GM19452 (cell line): Measurements from ENCODE around the gene ZNF407.

Experiments used
- ATAC-seq: cut with Tn5 transposase; IDR thresholded peaks from one replicate; pipeline ENCODE4 v1.9.1; 2021; ENCODE audit not compliant: unreplicated experiment

ZNF407 gene

GRCh38 chr18:74784752-74785151 is 187.1 kb downstream of the ZNF407 start:
- ATAC-seq, result no peak

GRCh38 chr18:74785632-74786031 is 188.0 kb downstream of the ZNF407 start:
- no peak for ATAC-seq

DNA sequence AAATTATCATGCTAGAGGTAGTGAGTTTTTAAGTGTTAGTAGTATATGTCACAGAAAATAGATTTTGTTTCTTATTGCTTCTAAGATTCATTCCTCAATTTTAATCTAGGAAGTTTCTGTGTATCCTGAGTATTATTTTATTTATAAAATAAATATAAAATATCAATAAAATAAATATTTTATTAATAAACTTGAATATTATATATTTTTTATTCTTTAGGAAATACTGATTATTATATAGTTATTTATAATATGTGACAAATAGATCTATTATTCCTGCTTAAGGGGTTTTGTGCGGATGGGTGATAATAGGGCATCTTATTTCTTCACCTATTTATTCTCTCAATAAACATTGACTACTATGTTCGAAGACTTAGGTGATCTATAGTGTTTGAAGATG is 191.0 kb downstream of the ZNF407 start:
- ATAC-seq, result no peak

- ATAC-seq, result no peak
Observed at GRCh38 chr18:74789078-74789477, 191.4 kb downstream of the ZNF407 start.

- no peak for ATAC-seq
Observed at GRCh38 chr18:74790451-74790850, 192.8 kb downstream of the ZNF407 start.

- ATAC-seq, result no peak
Observed at GRCh38 chr18:74791501-74792194, 194.0 kb downstream of the ZNF407 start.

GRCh38 chr18:74793746-74794145 is 196.1 kb downstream of the ZNF407 start:
- no peak for ATAC-seq

DNA sequence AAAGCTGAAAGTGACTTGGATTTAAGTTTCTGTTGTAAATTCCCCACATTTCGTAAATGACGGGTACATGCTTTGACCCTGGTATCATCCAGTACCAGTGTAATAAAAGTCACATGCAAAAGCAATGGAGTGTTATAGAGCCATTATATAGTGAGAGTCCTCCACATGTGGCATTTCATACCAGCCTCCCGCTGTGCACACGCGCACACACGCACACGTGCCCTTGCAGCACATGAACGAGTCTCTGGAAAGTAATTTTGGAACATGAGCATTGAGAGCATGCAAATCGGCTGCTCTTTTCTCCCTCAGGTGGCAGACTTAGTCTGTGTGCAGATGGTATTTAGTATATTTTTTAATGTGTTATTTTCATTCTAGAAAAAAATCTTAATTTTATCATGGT is 198.1 kb downstream of the ZNF407 start:
- no peak for ATAC-seq

DNA sequence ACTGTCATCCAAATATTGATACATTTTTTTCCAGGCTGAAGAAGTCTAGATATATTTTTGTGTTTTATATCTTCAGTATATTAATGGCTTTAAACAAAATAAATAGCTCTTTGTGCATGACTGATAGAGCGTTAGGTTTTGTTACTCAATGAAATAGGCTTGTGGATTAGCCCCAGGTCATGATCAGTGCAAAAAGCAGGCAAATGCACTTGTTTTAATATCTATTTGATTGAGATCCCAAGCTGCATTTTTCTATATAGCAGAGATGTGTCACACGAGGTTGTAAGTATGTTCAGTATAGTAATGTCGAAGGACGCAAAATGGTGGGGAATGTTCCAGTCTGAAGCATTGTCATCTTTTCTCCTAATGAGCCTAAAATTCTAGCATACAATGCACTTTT is 198.5 kb downstream of the ZNF407 start:
- ATAC-seq, result no peak

DNA sequence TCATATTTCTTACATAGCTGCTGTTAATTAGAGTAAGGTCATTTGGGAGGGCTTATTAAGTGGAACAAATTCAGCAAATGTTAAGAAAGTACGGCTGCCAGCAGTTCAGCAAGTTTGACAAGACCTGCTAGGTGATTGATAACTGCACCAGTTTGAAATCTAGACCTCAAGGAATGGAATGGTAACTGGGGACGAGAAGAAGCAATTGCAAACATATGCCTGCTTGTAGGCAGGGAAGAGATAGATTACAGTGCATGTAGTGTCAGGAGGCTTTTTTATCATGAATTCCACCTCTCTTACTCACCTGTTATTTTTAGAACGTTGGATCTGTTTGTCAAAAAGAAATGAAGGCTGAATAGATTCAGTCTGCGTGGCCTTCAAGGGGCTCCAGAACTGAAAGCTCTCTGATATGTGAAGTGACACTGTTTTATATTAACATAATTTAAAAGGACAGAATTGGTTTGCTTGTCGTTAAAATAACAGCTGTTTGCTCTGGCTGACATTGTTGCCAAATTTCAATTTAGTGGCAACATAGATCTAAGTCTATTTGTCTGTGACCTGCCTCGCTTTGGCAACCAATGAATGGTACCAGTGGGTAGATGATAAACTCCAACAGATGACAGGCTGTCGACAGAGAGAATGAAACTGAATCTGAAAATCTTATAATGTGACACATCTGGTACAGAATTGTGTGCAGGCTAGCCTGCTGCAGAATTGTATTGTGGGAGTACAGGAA is 199.3 kb downstream of the ZNF407 start:
- ATAC-seq, result peak; percentile 98

DNA sequence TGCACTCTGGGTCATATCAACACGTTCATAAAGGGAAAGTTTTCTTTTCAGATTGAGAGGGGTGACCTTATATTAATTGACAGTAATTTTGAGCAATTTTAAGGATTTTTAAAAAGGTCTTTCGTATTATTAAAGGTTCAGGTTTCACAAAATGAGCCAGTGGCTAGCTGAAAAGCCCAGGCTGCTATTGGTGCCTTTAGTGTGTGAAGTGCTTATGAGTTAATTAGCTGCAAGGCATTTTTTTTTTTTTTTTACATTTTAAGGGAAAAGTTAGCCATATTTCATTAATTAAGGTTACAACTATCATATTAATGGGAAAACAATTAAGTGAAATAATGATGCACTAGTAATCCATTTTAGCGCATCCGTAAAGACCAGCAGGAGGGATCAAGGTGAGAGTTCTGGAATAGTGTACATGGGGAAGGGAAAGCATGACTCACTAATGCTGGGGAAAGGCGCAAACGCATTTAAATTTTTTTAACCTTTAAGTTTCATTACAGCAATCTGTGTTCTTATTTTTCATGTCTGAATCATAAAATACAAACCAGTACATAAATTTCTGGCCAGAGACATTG is 200.0 kb downstream of the ZNF407 start:
- ATAC-seq, result peak; percentile 49

- ATAC-seq, result no peak
Observed at GRCh38 chr18:74799542-74799941, 201.9 kb downstream of the ZNF407 start.

DNA sequence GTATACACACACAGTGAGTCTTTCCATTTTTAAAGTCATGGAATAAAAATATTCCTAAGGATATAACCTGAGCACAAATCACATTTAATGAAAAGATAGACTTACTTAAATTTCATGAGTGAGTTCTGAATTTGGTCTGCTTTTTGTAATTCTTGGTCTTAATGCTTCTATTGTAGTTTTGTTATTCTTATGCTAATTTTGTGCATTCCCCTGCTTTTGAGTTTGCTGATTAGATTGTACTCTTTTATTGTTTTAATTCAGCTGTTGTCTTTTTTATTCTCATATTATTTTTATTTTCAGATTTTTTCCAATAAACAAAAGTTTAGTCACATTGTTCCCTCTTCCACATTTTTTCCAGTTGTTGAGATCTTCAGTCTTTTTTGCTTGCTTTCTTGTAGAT is 202.4 kb downstream of the ZNF407 start:
- no peak for ATAC-seq

DNA sequence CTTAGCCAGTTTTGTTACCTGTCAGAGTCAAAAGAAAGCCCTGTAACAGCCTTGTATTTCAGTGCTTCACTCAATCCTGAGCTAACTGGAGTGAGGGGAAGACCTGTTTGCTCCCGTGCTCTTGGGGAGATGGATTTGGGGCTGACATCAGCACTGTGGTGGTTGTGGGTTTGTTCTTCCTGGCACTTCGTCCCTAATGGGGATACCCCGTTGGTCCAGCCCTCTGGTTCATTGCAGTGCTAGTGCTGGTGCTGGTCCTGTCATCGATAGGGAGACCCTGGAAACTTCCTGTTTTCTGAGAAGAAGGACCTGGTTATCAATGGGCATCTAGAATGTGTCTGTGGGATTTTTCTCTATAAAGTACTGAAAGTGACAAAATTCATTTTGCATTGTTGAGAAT is 205.4 kb downstream of the ZNF407 start:
- no peak for ATAC-seq

GRCh38 chr18:74803769-74804168 is 206.1 kb downstream of the ZNF407 start:
- ATAC-seq, result no peak

DNA sequence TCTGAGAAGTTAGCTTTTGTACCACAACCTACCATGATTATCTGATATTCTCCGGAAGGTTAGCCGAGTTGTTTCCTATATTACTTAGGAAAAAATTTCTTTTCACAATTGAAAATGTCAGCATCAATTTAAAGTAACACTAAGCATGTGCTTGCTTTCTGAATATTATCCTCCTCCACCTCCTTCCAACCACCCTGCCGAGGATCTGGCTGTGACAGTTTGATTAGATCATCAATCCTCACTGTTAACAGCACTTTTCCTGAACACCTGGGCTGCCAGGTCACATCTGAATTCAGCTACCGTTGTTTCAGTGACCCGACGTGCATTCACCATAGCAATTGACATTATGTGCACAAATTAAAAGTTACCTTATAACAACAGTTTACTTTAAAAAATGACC is 207.0 kb downstream of the ZNF407 start:
- no peak for ATAC-seq

DNA sequence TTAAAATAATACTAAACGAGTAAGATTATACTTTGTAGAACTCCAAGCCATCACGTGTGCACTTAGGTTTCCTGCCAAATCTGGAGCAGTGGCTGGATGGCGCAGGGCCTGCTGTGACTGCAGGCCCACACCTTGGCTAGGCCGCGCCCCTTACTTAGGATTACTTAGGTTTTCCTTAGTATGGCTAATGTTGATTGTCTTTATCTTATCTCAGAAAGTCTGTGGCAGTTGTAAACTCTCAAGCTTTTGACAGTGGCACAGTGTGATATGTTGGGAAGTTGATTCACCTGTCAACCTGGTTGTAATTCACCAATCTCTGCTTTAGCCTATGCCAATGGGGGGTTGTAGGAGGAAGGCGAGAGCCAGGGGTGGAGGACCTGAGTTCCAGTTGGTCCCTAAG is 208.4 kb downstream of the ZNF407 start:
- no peak for ATAC-seq

GRCh38 chr18:74806700-74807416 is 209.2 kb downstream of the ZNF407 start:
- peak; percentile 98 for ATAC-seq

DNA sequence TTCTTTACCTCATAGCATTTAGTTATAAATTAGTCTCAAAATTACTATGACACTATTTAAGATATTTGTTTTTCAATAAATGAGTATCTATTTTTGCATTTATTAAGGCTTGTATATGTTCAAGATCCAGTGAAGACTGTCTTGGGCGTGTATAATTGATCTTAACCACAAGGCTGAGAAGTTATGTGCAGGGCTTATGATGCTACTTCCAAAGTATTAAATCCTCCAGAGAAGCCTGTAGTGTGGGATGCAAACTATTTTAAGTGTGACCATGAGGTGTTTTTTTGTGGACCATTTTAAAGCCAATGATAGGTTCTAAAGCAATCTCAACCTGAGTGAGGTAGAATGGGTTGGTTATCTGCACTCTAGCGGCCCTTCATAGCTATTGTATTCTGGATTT is 219.9 kb downstream of the ZNF407 start:
- ATAC-seq, result no peak

- no peak for ATAC-seq
Observed at GRCh38 chr18:74818516-74819175, 221.0 kb downstream of the ZNF407 start.

DNA sequence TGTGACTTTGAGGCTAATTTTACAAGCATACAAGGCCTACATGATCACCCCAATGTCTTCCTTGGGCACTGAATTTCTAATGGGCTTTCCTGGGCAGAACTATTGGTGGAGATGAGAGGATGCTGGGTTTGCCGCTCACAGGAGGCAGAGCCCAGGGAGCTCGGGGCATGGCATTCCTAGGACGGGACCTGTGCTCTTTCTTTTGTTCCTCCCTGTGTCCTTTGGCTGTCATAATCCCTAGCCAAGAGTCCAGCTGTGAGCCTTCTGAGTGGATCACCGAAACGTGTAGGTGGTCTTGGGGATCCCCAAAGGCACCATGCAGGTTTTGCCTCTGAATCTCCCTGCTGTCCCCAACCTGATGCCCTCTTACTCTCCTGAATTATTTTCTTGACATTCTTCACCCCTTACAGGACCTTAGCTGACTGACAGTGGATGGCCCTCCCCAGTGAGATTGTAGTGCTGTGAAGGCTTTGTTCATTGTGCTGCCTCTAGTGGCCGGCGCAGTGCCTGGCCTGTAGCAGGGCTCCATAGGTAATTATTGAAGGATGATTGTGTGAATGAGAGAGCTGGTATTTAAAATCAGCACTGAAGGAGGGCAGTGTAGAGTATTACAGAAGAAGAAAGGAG is 221.9 kb downstream of the ZNF407 start:
- peak; percentile 90 for ATAC-seq
